Breast epithelium (tissue), 3 donors: ENCODE data around the gene SLC46A3.

Experiments
- CTCF ChIP-seq, 3 donors: fragments of 450-650 bp; IDR thresholded peaks; one replicate each; pipeline ENCODE4 v1.5.1; 2016 to 2017; ENCODE audit warnings: antibody characterized with exemption in 3 of 3, mild to moderate bottlenecking in 3 of 3, moderate library complexity in 3 of 3
- POLR2A ChIP-seq: fragments of 450-650 bp; IDR thresholded peaks from one replicate; pipeline ENCODE4 v1.6.1; 2016; ENCODE audit warnings: antibody characterized with exemption, mild to moderate bottlenecking, moderate library complexity
- POLR2AphosphoS5 ChIP-seq, 3 donors: sonication (generic); formaldehyde crosslinking; IDR thresholded peaks; one replicate each; pipeline ENCODE4 v1.6.1; 2017; ENCODE audit warnings: antibody characterized with exemption in 3 of 3

DNA sequence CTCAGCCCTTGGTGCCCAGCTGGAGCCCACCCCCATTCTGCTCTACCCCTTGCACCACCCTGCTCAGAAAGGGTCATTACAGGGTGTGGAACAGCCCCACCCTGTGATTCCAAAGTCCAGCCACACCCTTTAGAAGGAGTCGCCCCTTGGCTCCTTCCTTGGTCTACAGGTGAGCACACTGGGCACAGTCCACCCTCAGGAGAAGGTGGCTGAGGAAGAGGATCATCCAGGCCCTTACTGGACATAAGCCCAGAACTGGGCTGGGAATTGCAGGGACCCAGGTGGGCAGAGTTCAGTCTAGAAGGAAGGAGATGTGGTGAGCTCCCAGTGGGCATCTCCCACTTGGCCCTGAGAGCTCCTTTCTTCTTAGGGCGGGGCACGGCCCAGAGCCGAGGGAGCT lies 8.6 kb downstream of the SLC46A3 start:
- TF ChIP-seq POLR2A (no peak), CTCF (IDR thresholded peaks at IDR 0.05) (no peak), POLR2AphosphoS5 (IDR thresholded peaks at IDR 0.05) (no peak)
